Omental fat pad (tissue), 4 donors: ENCODE results near the gene SC5D. TPM values are rescaled to one million over a fixed set of nuclear protein-coding genes. Genes with fewer than 3 reads are reported as not detected.

Experiments
- ATAC-seq: fragments of 150-250 bp; one replicate; pipeline ENCODE4 v1.9.1; 2016; ENCODE audit warnings: mild to moderate bottlenecking, moderate library complexity; ENCODE audit not compliant: low FRiP score
- DNase-seq: peaks from one replicate; pipeline ENCODE4 v3.0.0-alpha.2; 2019; ENCODE audit warnings: low spot score
- total RNA-seq, 4 donors: library from RNA; depleted of rRNA; stranded (reverse); fragments of >200 nt; gene quantifications; one replicate each; pipeline ENCODE4 v1.1.0, GENCODE V29; 2016
- TF ChIP-seq, protein P1 (sequence below), 3 donors: fragments of 450-650 bp; IDR thresholded peaks; one replicate each; pipeline ENCODE4 v1.5.1; 2016 to 2017; ENCODE audit warnings: antibody characterized with exemption in 3 of 3, mild to moderate bottlenecking in 3 of 3, moderate library complexity in 2 of 3

The SC5D gene, protein sequence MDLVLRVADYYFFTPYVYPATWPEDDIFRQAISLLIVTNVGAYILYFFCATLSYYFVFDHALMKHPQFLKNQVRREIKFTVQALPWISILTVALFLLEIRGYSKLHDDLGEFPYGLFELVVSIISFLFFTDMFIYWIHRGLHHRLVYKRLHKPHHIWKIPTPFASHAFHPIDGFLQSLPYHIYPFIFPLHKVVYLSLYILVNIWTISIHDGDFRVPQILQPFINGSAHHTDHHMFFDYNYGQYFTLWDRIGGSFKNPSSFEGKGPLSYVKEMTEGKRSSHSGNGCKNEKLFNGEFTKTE
- total RNA-seq, result 10 to 100 TPM; 16.9 to 30.3 (median 26.8) TPM

DNA sequence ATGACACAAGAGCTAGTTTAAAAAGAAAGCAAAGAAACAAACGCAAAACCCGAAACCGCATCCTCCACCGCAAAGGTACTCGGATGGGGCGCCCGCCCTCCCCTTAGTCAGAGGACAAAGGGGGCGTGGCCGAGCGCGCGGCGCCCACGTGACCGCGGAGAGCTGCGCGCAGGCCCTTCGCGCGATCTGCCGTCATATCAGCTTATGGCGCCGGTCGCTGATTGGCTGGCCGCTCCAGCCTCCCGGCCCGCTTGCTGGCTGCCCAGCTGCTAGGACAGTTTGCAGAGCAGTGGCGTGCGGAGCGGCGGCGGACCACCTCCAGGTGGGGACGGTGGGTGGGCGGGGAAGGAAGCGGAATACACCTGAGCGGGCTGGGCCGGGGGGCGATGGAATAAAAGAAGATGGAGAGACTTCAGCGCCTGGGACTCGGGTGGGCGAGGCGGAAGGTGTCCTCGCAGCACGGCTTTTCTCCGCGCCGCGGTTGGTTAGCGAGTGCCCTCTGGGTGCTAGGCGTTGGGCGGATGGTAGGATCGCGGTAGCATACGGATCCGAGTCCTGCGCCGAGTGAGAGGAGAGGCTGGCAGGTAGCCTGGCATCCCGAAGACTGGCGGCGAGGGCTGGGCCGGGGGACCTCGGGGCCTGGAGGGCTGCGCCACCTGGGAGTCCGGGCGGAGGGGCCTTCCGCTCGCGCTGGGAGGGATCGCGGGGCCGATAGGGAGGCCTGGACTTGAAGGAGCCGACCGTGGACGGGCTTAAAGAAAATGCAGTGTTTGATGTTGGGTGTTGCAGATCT is at the start of gene SC5D:
Gene SC5D, plus strand, starts transcription at position 277 of the 793 bp plus-strand sequence. CDS start 10,605 bp downstream, outside the sequence.
- peak; percentile 93 for DNase-seq
- ATAC-seq, result peak; percentile 98
- TF ChIP-seq, protein P1, sequence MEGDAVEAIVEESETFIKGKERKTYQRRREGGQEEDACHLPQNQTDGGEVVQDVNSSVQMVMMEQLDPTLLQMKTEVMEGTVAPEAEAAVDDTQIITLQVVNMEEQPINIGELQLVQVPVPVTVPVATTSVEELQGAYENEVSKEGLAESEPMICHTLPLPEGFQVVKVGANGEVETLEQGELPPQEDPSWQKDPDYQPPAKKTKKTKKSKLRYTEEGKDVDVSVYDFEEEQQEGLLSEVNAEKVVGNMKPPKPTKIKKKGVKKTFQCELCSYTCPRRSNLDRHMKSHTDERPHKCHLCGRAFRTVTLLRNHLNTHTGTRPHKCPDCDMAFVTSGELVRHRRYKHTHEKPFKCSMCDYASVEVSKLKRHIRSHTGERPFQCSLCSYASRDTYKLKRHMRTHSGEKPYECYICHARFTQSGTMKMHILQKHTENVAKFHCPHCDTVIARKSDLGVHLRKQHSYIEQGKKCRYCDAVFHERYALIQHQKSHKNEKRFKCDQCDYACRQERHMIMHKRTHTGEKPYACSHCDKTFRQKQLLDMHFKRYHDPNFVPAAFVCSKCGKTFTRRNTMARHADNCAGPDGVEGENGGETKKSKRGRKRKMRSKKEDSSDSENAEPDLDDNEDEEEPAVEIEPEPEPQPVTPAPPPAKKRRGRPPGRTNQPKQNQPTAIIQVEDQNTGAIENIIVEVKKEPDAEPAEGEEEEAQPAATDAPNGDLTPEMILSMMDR (IDR thresholded peaks at IDR 0.05), result no peak

DNA sequence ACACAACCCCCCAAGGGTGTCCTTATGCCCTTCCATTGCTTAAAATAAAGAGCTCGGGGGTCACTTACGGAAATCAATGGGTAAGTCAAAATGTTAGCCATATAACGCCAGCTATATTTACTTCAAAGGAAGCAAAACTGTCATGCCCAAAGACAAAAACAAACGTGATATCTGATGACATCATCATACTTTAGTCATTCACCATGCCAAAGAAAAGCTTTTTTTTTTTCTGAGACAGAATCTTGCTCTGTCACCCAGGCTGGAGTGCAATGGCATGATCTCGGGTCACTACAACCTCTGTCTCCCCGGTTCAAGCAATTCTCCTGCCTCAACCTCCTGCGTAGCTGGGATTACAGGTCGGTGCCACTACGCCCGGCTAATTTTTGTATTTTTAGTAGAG is 47.7 kb upstream of the SC5D start:
- TF ChIP-seq, protein P1 (IDR thresholded peaks at IDR 0.05), result no peak
- DNase-seq (no peak), ATAC-seq (no peak)

DNA sequence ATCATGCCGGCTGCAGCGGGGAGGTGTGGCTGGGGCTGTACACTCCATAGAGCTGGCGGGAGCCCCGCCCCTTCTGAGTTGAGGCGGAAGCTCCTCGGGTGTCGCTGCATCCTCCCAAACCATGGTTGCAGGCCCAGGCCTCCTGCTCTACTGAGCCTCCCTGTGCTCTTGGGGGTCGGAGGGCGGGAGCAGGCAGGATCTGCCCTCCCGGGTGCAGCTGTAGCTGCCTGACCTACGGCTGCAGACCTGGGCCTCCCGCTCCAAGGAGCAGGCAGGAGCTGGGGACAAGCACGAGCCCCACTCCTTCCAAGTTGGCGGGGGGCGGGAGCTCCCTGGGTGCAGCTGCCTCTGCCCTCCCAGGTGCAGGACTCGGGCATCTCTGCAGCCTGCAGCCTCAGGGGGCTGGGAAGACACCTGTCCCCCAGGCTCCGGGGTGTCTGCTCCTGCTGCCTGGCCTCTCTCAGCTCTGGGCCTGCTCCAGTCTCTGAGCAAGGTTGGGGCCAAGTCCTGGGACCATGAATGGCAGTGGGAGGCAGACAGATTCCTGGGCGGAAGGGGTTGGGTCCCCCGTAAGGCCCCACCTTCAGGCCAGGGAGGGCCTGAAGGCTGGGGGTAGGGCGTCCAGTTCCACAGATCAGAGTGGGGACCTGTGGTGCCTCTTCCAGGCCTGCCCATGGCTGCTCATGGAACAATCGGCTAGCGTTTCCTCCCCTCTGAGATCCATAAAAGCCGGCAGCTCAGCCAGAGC is 46.4 kb upstream of the SC5D start:
- ATAC-seq, result no peak
- TF ChIP-seq, protein P1 (IDR thresholded peaks at IDR 0.05), result no peak
- DNase-seq, result no peak

DNA sequence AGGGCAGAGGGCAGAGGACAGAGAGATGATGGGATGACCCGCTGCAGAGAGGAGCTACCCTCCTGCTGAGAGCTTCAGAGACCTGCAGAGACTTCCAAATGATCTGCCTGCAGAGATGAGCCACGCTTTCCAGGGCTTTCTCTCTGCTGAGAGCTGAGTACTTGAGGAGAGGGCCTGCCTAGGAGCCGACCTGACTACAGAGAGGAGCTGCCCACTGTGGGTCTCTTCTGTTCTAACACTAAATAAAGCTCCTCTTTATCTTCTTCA is 45.9 kb upstream of the SC5D start:
- DNase-seq (no peak), ATAC-seq (no peak)
- TF ChIP-seq, protein P1 (IDR thresholded peaks at IDR 0.05), result no peak

DNA sequence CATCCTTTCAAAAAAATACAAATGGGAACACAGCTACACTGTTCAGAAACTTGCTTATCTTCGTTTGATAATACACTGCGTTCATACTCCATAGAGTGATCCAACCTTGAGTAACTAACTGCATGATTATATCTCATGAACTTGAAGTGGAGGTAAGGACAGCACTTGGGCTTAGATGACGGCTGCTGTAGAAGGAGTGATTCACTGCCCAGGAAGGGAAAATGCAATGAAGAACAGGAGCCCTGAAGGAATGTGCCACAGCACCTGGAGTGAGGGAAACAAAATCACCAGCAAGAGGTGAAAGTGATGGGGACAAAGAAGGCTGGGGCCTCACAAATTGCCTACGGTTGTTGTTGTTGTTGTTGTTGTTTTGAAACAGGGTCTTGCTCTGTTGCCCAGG is 44.1 kb upstream of the SC5D start:
- TF ChIP-seq, protein P1 (IDR thresholded peaks at IDR 0.05), result no peak
- DNase-seq (no peak), ATAC-seq (no peak)

DNA sequence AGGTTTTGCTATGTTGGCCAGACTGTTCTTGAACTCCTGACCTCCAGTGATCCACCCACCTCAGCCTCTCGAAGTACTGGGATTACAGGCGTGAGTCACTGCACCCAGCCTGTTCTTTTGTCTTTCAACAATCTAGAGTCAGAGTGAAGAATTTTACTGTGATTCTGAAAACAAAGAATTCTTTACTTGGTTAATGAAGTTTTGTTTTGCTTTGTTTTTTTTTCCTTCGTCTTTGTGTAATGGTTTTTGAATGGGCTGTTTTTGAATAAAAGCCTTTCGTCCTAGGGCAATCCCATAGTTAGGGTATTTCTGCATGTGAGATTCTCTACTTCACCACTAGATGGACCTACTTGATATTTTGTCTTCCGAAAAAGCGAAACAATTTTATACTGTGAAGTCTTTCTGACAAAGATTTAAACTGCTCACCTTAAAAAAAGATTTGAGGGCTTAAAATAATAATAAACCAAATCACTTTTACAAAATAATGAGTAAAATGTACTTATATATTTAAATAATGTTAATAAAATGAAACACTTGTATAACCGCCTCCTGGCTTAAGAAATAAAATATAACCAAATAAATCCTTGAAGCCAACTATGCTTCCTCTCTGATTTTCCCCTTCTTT is 43.4 kb upstream of the SC5D start:
- TF ChIP-seq, protein P1 (IDR thresholded peaks at IDR 0.05), result peak in 1 of 3 donors; percentile 7
- no peak for DNase-seq
- no peak for ATAC-seq
